Natural killer cell (primary cell): ENCODE results near the gene PDE3A. TPM values are rescaled to one million over a fixed set of nuclear protein-coding genes. Genes with fewer than 3 reads are reported as not detected.

ENCODE experiments used
- ATAC-seq, 3 donors: fragments of 150-1000 bp in 2 of 3; fragments of 200-7000 bp in 1 of 3; cut with Tn5 transposase; 1 replicate in 1 of 3; 2 replicates in 2 of 3; pipeline ENCODE4 v1.10.0; 2021; ENCODE audit warnings: mild to moderate bottlenecking in 2 of 3, moderate library complexity in 2 of 3
- DNase-seq, 2 donors: peaks; one replicate each; pipeline versions ENCODE4 v3.0.0 to v3.0.0-alpha.2; 2013 to 2021; ENCODE audit warnings: mixed read lengths in 1 of 2
- H3K27ac ChIP-seq: one replicate; pipeline ENCODE4 v1.5.1; 2013; ENCODE audit warnings: mild to moderate bottlenecking, low read length
- H3K27me3 ChIP-seq: one replicate; pipeline ENCODE4 v1.6.1; 2013; ENCODE audit warnings: low read length; ENCODE audit not compliant: control insufficient read depth, insufficient read depth
- H3K36me3 ChIP-seq: one replicate; pipeline ENCODE4 v1.6.1; 2013; ENCODE audit warnings: low read length; ENCODE audit not compliant: control insufficient read depth, insufficient read depth
- H3K4me1 ChIP-seq: one replicate; pipeline ENCODE4 v1.6.1; 2013; ENCODE audit warnings: low read length; ENCODE audit not compliant: control insufficient read depth, insufficient read depth
- H3K4me3 ChIP-seq: one replicate; pipeline ENCODE4 v1.5.1; 2013; ENCODE audit warnings: low read length
- H3K9me3 ChIP-seq: one replicate; pipeline ENCODE4 v1.6.1; 2013; ENCODE audit warnings: low read length; ENCODE audit not compliant: control insufficient read depth, insufficient read depth
- H3K27ac Mint-ChIP-seq, 2 donors: one replicate each; pipeline ENCODE4 v1.8.0; 2022; ENCODE audit warnings: mild to moderate bottlenecking in 2 of 2, mixed read lengths in 2 of 2, moderate library complexity in 1 of 2
- H3K27me3 Mint-ChIP-seq, 2 donors: one replicate each; pipeline ENCODE4 v1.8.0; 2022; ENCODE audit warnings: low read depth in 2 of 2, mixed read lengths in 2 of 2
- H3K36me3 Mint-ChIP-seq: one replicate; pipeline ENCODE4 v1.8.0; 2022; ENCODE audit warnings: mixed read lengths
- H3K4me1 Mint-ChIP-seq, 2 donors: one replicate each; pipeline ENCODE4 v1.8.0; 2022; ENCODE audit warnings: mixed read lengths in 2 of 2
- H3K4me3 Mint-ChIP-seq: one replicate; pipeline ENCODE4 v1.8.0; 2022; ENCODE audit warnings: mild to moderate bottlenecking, moderate library complexity, mixed read lengths
- H3K9me3 Mint-ChIP-seq, 2 donors: one replicate each; pipeline ENCODE4 v1.8.0; 2022; ENCODE audit warnings: mixed read lengths in 2 of 2
- WGBS: methylation state at CpG from one replicate; pipeline ENCODE4 v1.1.7; 2013; ENCODE audit warnings: missing lambda C conversion rate; ENCODE audit not compliant: insufficient coverage; 5-methylcytosine and 5-hydroxymethylcytosine counted together
- intact Hi-C: fragments of 100-400 bp; cut with micrococcal nuclease; formaldehyde crosslinking; loops from one replicate; pipeline ENCODE4 v1.14.2; 2022
- total RNA-seq, 4 donors: library from RNA; stranded (reverse); fragments of 120-200 nt in 1 of 4; gene quantifications; one replicate each; pipeline versions ENCODE4 v1.2.3 to v1.2.4, GENCODE V29; 2013 to 2022
- TF ChIP-seq, protein P1 (sequence below): fragments of 200-600 bp; IDR thresholded peaks from one replicate; pipeline ENCODE4 v1.8.0; 2022; ENCODE audit warnings: antibody characterized with exemption

Gene PDE3A
- total RNA-seq, 3 donors from 2014 or later (not counting 1 experiment from before 2014, with no cell fraction given): 0.20 to 0.28 (median 0.27) TPM

DNA sequence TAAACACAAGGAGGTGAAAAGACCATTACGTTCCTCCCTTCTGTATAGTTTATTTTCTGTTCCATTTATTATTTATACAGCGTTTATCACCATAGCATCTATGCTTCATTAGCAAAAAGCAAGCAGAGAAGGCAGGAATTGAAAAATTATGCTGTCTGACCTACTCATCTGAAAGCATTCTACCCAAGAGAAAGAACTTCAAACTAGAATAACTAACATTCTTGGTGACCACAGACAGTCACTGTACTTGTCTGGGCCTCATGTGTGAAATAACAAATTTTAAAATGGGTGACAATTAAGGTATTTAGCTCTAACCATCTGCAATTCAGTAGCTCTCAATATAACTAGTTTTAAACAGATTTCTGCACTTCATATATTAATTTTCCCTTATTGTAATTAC, 29.3 kb upstream of the PDE3A start:
- H3K9me3 Mint-ChIP-seq: peaks cover 6 to 8% of the 10 kb centered on the region in 2 donors
- 100% methylated on average over 1 of the region's 2 CpGs for WGBS
- H3K4me3 Mint-ChIP-seq: no peak overlapping the region
- intact Hi-C loops: no loop called here
- Histone ChIP-seq H3K4me3 (no peak overlapping the region), H3K9me3 (peaks cover 2% of the 10 kb centered on the region), H3K27ac (no peak overlapping the region), H3K27me3 (no peaks in the 10 kb centered on the region), H3K36me3 (no peaks in the 10 kb centered on the region), H3K4me1 (no peaks in the 10 kb centered on the region)
- H3K27me3 Mint-ChIP-seq: peaks cover 0 to 3% of the 10 kb centered on the region in 2 donors
- H3K27ac Mint-ChIP-seq: no peak overlapping the region
- DNase-seq: no peak
- ATAC-seq: no peak
- H3K4me1 Mint-ChIP-seq: no peaks in the 10 kb centered on the region
- TF ChIP-seq, protein P1, sequence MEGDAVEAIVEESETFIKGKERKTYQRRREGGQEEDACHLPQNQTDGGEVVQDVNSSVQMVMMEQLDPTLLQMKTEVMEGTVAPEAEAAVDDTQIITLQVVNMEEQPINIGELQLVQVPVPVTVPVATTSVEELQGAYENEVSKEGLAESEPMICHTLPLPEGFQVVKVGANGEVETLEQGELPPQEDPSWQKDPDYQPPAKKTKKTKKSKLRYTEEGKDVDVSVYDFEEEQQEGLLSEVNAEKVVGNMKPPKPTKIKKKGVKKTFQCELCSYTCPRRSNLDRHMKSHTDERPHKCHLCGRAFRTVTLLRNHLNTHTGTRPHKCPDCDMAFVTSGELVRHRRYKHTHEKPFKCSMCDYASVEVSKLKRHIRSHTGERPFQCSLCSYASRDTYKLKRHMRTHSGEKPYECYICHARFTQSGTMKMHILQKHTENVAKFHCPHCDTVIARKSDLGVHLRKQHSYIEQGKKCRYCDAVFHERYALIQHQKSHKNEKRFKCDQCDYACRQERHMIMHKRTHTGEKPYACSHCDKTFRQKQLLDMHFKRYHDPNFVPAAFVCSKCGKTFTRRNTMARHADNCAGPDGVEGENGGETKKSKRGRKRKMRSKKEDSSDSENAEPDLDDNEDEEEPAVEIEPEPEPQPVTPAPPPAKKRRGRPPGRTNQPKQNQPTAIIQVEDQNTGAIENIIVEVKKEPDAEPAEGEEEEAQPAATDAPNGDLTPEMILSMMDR: no peak
- no peaks in the 10 kb centered on the region for H3K36me3 Mint-ChIP-seq

DNA sequence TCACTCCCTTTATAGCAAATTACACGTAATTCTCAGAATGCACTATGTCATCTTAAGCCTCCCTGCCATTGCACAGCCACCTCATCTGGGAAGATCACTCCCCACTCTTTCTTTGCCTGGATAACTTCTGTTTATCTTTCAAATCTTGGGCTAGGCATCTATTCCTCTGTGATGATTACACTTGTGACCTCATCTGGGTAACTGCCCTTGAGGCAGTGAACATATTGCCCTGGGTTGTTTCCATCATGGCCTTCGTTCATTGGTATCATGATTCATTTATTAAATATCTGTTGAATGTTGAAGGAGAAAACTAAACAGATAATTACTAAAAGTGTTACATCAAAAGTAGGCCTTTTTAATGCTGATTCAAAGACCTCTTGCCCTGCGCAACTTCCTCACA, 26.2 kb upstream of the PDE3A start:
- 78% methylated on average over 3 of the region's 3 CpGs for WGBS
- Mint-ChIP-seq H3K9me3 (peaks cover 3 to 9% of the 10 kb centered on the region in 2 donors), H3K4me1 (no peaks in the 10 kb centered on the region), H3K36me3 (no peaks in the 10 kb centered on the region), H3K4me3 (no peak overlapping the region), H3K27me3 (peaks cover 0 to 3% of the 10 kb centered on the region in 2 donors), H3K27ac (no peak overlapping the region)
- DNase-seq (no peak), ATAC-seq (no peak)
- intact Hi-C loops: no loop called here
- TF ChIP-seq, protein P1: no peak
- Histone ChIP-seq H3K9me3 (no peaks in the 10 kb centered on the region), H3K36me3 (no peaks in the 10 kb centered on the region), H3K27me3 (no peaks in the 10 kb centered on the region), H3K4me1 (no peaks in the 10 kb centered on the region), H3K4me3 (no peak overlapping the region), H3K27ac (no peak overlapping the region)

DNA sequence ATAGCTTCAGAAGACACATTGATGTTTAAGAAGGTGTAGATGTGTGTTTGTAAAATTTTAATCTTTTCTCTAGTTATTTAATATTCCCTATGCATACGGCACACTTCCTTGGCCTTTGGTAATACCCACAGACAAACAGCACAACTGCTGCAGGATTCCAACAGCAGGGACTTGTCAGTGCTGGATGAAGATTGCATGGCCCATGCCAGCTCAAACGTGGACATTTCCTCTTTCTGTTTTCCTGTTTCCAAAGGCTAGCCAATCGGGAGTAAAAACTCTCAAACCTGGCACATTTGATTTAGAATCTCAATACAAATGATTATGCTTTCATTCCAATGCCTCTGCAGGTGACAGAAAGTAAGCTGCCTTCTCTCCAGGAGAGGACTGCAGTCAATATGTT, 22.5 kb upstream of the PDE3A start:
- Histone ChIP-seq H3K36me3 (no peaks in the 10 kb centered on the region), H3K27me3 (no peaks in the 10 kb centered on the region), H3K9me3 (no peaks in the 10 kb centered on the region), H3K4me1 (no peaks in the 10 kb centered on the region), H3K4me3 (no peak overlapping the region), H3K27ac (no peak overlapping the region)
- Mint-ChIP-seq H3K4me1 (no peaks in the 10 kb centered on the region), H3K27ac (no peak overlapping the region), H3K36me3 (no peaks in the 10 kb centered on the region), H3K4me3 (no peak overlapping the region), H3K9me3 (peaks cover 0 to 5% of the 10 kb centered on the region in 2 donors), H3K27me3 (no peaks in the 10 kb centered on the region)
- DNase-seq (no peak), ATAC-seq (no peak)
- 65% methylated on average over 3 of the region's 3 CpGs for WGBS
- TF ChIP-seq, protein P1: no peak
- intact Hi-C loops: no loop called here

DNA sequence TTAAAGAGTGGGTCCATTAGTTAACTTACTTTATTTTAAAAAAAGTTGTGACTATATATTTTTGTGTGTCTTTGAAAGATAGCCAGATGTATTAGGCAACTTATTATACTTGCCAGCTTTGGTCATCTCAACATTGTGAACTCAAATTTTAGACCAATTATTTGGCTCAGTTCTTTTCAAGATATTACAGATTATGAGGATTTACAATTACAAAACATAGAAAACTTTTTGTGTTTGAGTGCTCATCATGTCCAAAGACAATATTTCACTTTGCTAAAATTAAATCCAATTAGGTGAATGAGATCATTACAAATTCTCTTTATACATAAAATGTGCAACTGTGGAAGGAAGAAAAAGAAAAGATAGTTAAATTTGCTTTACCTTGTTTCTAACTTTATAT, 18.3 kb upstream of the PDE3A start:
- no peak overlapping the region for H3K4me3 Mint-ChIP-seq
- DNase-seq (no peak), ATAC-seq (no peak)
- no peaks in the 10 kb centered on the region for H3K27me3 Mint-ChIP-seq
- no peak overlapping the region for H3K27ac Mint-ChIP-seq
- TF ChIP-seq, protein P1: no peak
- Histone ChIP-seq H3K27ac (no peak overlapping the region), H3K4me1 (no peaks in the 10 kb centered on the region), H3K9me3 (no peaks in the 10 kb centered on the region), H3K4me3 (no peak overlapping the region), H3K27me3 (no peaks in the 10 kb centered on the region), H3K36me3 (no peaks in the 10 kb centered on the region)
- H3K9me3 Mint-ChIP-seq: peaks cover 0 to 2% of the 10 kb centered on the region in 2 donors
- intact Hi-C loops: no loop called here
- H3K36me3 Mint-ChIP-seq: no peaks in the 10 kb centered on the region
- no peaks in the 10 kb centered on the region for H3K4me1 Mint-ChIP-seq
